ENCODE data around the gene MKI67. TPM values are rescaled to one million over a fixed set of nuclear protein-coding genes. Genes with fewer than 3 reads are reported as not detected.

MKI67 gene
- total RNA-seq, 1 donor from 2014 or later: 40.6 TPM

- TF ChIP-seq, protein P1, sequence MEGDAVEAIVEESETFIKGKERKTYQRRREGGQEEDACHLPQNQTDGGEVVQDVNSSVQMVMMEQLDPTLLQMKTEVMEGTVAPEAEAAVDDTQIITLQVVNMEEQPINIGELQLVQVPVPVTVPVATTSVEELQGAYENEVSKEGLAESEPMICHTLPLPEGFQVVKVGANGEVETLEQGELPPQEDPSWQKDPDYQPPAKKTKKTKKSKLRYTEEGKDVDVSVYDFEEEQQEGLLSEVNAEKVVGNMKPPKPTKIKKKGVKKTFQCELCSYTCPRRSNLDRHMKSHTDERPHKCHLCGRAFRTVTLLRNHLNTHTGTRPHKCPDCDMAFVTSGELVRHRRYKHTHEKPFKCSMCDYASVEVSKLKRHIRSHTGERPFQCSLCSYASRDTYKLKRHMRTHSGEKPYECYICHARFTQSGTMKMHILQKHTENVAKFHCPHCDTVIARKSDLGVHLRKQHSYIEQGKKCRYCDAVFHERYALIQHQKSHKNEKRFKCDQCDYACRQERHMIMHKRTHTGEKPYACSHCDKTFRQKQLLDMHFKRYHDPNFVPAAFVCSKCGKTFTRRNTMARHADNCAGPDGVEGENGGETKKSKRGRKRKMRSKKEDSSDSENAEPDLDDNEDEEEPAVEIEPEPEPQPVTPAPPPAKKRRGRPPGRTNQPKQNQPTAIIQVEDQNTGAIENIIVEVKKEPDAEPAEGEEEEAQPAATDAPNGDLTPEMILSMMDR (conservative IDR thresholded peaks at IDR 0.05; ENCODE audit: low read depth, low read length): no peak
- DNase-seq (ENCODE audit: low read depth): no peak
- H3K4me3 ChIP-seq (ENCODE audit: low read depth, low read length): no peak overlapping the region
These were observed 74.7 kb downstream of the MKI67 start for GRCh38 chr10:128051548-128051947.

DNA sequence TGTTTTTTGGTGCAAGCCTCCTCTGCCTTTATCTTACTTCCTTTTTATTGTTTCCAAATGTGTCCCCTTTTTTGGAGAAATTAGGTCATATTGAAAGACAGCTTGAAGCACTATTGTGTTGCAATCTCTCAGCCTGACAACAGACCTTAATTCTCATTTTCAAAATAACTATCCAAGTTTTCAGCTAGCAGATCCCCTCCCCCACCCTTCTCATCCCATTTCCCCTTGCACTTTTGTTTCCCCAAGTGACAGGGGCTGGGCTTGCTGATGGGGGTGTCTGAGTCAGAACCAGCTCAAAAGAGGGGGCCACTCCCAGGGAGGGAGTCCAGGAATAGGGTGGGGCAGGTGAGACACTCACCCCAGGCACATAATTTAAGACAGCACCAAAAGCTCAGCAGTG is 75.3 kb downstream of the MKI67 start:
- DNase-seq (ENCODE audit: low read depth): no peak
- TF ChIP-seq, protein P1 (conservative IDR thresholded peaks at IDR 0.05; ENCODE audit: low read depth, low read length): no peak
- H3K4me3 ChIP-seq (ENCODE audit: low read depth, low read length): no peak overlapping the region

- no peak overlapping the region for H3K4me3 ChIP-seq (ENCODE audit: low read depth, low read length)
- DNase-seq (ENCODE audit: low read depth): no peak
- TF ChIP-seq, protein P1 (conservative IDR thresholded peaks at IDR 0.05; ENCODE audit: low read depth, low read length): no peak
These were observed 76.1 kb downstream of the MKI67 start for GRCh38 chr10:128050121-128050516.

GRCh38 chr10:128049226-128050120 is 76.8 kb downstream of the MKI67 start:
- TF ChIP-seq, protein P1 (conservative IDR thresholded peaks at IDR 0.05; ENCODE audit: low read depth, low read length): no peak
- no peak overlapping the region for H3K4me3 ChIP-seq (ENCODE audit: low read depth, low read length)
- no peak for DNase-seq (ENCODE audit: low read depth)

DNA sequence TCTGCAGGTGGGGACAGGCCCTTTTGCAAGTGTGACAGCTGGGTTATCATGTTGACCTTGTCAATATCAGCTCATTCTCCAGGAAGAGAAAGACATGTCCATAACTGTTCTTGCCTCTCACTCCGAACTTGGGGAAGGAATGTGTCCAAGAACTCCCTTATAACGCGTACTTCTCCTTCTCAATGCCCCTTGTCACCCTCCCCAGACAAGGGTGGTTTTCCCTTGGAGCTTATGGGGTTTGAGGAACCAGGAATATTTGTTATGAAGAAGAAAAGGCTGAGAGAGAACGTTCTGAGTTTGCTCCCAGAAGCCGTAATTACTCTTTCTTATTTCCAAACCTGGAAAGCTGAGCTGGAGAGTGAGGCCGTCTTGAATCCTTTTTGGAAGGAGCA is 77.4 kb downstream of the MKI67 start:
- TF ChIP-seq, protein P1 (conservative IDR thresholded peaks at IDR 0.05; ENCODE audit: low read depth, low read length): no peak
- no peak overlapping the region for H3K4me3 ChIP-seq (ENCODE audit: low read depth, low read length)
- DNase-seq (ENCODE audit: low read depth): no peak

DNA sequence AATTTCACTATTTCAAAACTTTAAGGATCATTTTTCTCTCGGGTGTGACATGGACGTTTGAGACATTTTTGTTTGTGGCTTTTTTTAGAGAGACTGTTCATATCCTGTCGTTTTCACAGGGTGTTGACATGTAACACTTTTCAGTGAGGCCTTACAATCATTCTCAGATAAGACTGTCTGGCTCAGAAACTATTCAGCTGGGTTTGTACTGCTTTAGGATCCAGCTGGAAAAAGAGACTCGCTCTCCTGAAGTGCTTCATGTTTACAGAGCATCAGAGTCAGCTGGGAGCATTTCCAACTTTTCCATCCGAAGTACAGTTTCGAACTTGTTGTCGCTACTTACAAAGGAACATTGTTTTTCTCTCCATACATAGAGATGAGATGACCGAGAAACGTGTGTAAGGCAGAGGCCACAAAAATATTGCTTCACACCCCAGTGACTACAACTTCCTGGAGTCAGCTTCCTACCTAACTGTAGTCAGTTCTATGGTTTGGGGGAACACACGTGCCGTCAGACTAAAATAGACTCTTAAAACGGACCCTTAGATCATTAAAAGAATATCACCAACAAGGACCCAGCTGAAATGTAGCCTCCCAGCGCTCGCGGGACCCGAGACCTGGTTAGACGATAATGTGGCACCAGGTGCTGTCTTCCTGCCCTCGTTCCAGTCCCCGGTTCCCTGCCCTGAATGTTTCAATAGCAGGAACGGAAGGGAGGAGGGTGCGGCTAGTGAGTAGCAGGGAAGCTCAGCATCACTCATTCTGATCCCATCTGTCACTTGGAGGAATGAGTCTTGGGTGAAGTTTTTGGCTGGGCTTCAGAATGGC is 78.0 kb downstream of the MKI67 start:
- no peak for DNase-seq (ENCODE audit: low read depth)
- TF ChIP-seq, protein P1 (conservative IDR thresholded peaks at IDR 0.05; ENCODE audit: low read depth, low read length): no peak
- H3K4me3 ChIP-seq (ENCODE audit: low read depth, low read length): peak overlapping the region; percentile 34
